Neutrophil (primary cell): ENCODE results near the gene SYT5.

Source experiments
- H3K27ac ChIP-seq: fragments of 200-600 bp; sonication (generic); 2 replicates; pipeline ENCODE4 v1.5.1; 2016; ENCODE audit warnings: mild to moderate bottlenecking, moderate library complexity
- H3K27me3 ChIP-seq: fragments of 200-600 bp; sonication (generic); 2 replicates; pipeline ENCODE4 v1.6.0; 2016; ENCODE audit warnings: mild to moderate bottlenecking
- H3K36me3 ChIP-seq: fragments of 200-600 bp; sonication (generic); 2 replicates; pipeline ENCODE4 v1.5.1; 2017
- H3K4me1 ChIP-seq, 2 experiments: fragments of 200-600 bp in 1 of 2; sonication (generic) in 1 of 2; 1 replicate in 1 of 2; 2 replicates in 1 of 2; pipeline versions ENCODE4 v1.5.1 to v1.6.1; 2013 to 2016; ENCODE audit warnings: low read depth in 1 of 2, low read length in 1 of 2, mild to moderate bottlenecking in 1 of 2, moderate library complexity in 1 of 2; ENCODE audit not compliant: control insufficient read depth in 1 of 2, insufficient read depth in 1 of 2
- H3K4me3 ChIP-seq, 2 experiments: fragments of 200-600 bp in 1 of 2; sonication (generic) in 1 of 2; 1 replicate in 1 of 2; 2 replicates in 1 of 2; pipeline ENCODE4 v1.5.1; 2013 to 2016; ENCODE audit warnings: low read depth in 1 of 2, low read length in 1 of 2, mild to moderate bottlenecking in 1 of 2, moderate library complexity in 1 of 2
- H3K9me3 ChIP-seq: fragments of 200-600 bp; sonication (generic); 2 replicates; pipeline ENCODE4 v1.5.1; 2016
- CTCF ChIP-seq: fragments of 200-600 bp; sonication (generic); IDR thresholded peaks from 2 replicates; pipeline ENCODE4 v1.5.1; 2016; ENCODE audit warnings: antibody characterized with exemption

Gene SYT5

GRCh38 chr19:55132453-55133129 is 47.5 kb downstream of the SYT5 start:
- Histone ChIP-seq H3K4me3 (no peak overlapping the region), H3K27ac (no peak overlapping the region), H3K4me1 (no peaks in the 10 kb centered on the region), H3K9me3 (no peaks in the 10 kb centered on the region), H3K36me3 (no peaks in the 10 kb centered on the region), H3K27me3 (peaks cover 61% of the 10 kb centered on the region)
- no peak for TF ChIP-seq CTCF

GRCh38 chr19:55131421-55131820 is 48.7 kb downstream of the SYT5 start:
- no peaks in the 10 kb centered on the region for H3K36me3 ChIP-seq
- H3K27me3 ChIP-seq: peaks cover 57% of the 10 kb centered on the region
- H3K4me3 ChIP-seq: no peak overlapping the region
- H3K27ac ChIP-seq: no peak overlapping the region
- H3K4me1 ChIP-seq: no peaks in the 10 kb centered on the region
- no peaks in the 10 kb centered on the region for H3K9me3 ChIP-seq
- TF ChIP-seq CTCF: no peak
